ENCODE results near the gene LRAT. TPM values are rescaled to one million over a fixed set of nuclear protein-coding genes. Genes with fewer than 3 reads are reported as not detected.

The LRAT gene
- total RNA-seq, 1 donor from 2014 or later, result not detected

Other genes with a start within 250 kb of the LRAT start
- gene PLRG1, start 193.6 kb upstream of the LRAT start, total RNA-seq, result 79.3 and 82.1 TPM in 2 replicates
- not detected in 2 replicates for gene FGB, start 181.0 kb upstream of the LRAT start, total RNA-seq
- gene FGA, start 153.3 kb upstream of the LRAT start, total RNA-seq, result not detected in 2 replicates
- gene FGG, start 131.3 kb upstream of the LRAT start, total RNA-seq, result not detected in 2 replicates
- not detected in 2 replicates for gene RBM46, start 37.3 kb downstream of the LRAT start, total RNA-seq